ENCODE data around the gene ATP8B4. TPM values are rescaled to one million over a fixed set of nuclear protein-coding genes. Genes with fewer than 3 reads are reported as not detected.

Gene ATP8B4
- total and polyA plus RNA-seq, 4 donors: 1.9 to 19.7 (median 12.4) TPM

- Histone ChIP-seq H3K9ac (ENCODE audit: low read depth in 1 of 2, low read length in 2 of 2) (no peak overlapping the region), H3K27me3 (ENCODE audit: control insufficient read depth in 4 of 4, insufficient read depth in 4 of 4, low read length in 3 of 4) (no peaks in the 10 kb centered on the region), H3K9me3 (ENCODE audit: control insufficient read depth in 4 of 4, low read length in 3 of 4) (no peaks in the 10 kb centered on the region), H3K4me3 (ENCODE audit: low read depth in 1 of 3, low read length in 3 of 3) (no peak overlapping the region), H3K4me1 (ENCODE audit: control insufficient read depth in 4 of 4, insufficient read depth in 4 of 4, low read length in 3 of 4) (peaks cover 0 to 4% (median 0%) of the 10 kb centered on the region in 4 donors), H3K27ac (ENCODE audit: low read depth in 1 of 2, low read length in 2 of 2) (no peak overlapping the region), H3K36me3 (ENCODE audit: control insufficient read depth in 4 of 4, insufficient read depth in 3 of 4, low read depth in 1 of 4, low read length in 3 of 4) (no peaks in the 10 kb centered on the region)
- no peak for DNase-seq (ENCODE audit: low spot score)
- WGBS: 66% methylated on average over 1 of the region's 1 CpG
- TF ChIP-seq HNF4A (conservative IDR thresholded peaks at IDR 0.05): no peak
- no peak for TF ChIP-seq SP1 (IDR thresholded peaks at IDR 0.05)
Observed at GRCh38 chr15:50055332-50055731, 63.7 kb downstream of the ATP8B4 start.

DNA sequence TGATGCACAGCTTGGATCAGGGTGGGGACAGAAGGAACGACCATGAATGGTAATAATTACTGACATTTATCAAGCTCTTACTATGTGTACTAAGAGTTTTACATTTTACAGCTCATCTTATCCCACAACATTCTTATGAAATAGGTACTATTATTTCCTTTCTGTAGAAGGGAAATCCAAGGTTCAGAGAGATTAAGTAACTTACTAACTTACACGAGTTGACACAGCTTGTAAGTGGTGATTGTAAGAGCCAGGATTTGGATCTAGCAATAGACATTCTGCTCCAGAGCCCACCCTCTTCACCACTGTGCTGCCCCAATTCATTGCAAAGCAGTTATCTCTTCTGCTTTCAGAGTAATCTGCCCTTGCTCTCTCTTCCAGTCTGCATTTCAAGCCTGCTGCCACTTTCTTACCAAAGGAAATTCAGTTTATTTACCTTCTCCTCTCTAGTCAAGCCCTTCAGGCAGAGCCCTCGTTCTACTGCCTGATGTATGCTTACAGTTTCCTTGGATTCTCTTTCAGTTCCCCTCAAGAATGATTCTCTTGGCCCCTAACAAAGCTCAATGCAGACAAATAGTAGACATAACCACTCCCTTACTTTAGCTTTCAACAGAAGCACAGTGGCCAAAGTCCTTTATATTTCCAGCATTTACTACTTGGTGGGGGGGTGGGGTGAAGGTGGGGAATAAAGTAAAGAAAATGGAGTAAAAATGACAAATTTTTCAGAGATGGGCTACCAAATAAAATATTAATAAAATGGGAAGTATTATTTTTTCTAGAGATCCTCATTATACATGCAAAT, 65.8 kb downstream of the ATP8B4 start:
- no peaks in the 10 kb centered on the region for H3K9me3 ChIP-seq (ENCODE audit: control insufficient read depth in 4 of 4, low read length in 3 of 4)
- no peaks in the 10 kb centered on the region for H3K36me3 ChIP-seq (ENCODE audit: control insufficient read depth in 4 of 4, insufficient read depth in 3 of 4, low read depth in 1 of 4, low read length in 3 of 4)
- H3K4me3 ChIP-seq (ENCODE audit: low read depth in 1 of 3, low read length in 3 of 3): no peak overlapping the region
- TF ChIP-seq SP1 (IDR thresholded peaks at IDR 0.05) (no peak), CTCF (IDR thresholded peaks at IDR 0.05; ENCODE audit: low read depth, low read length, missing input control) (no peak), HNF4A (conservative IDR thresholded peaks at IDR 0.05) (peak in 1 of 2 donors; percentile 26)
- H3K4me1 ChIP-seq (ENCODE audit: control insufficient read depth in 4 of 4, insufficient read depth in 4 of 4, low read length in 3 of 4): no peaks in the 10 kb centered on the region
- no peak overlapping the region for H3K9ac ChIP-seq (ENCODE audit: low read depth in 1 of 2, low read length in 2 of 2)
- no peak for DNase-seq (ENCODE audit: low spot score)
- H3K27me3 ChIP-seq (ENCODE audit: control insufficient read depth in 4 of 4, insufficient read depth in 4 of 4, low read length in 3 of 4): no peaks in the 10 kb centered on the region
- 59% methylated on average over 3 of the region's 3 CpGs for WGBS
- H3K27ac ChIP-seq (ENCODE audit: low read depth in 1 of 2, low read length in 2 of 2): no peak overlapping the region

GRCh38 chr15:50051811-50052419, 67.1 kb downstream of the ATP8B4 start:
- WGBS: 39% methylated on average over 3 of the region's 3 CpGs
- Histone ChIP-seq H3K36me3 (ENCODE audit: control insufficient read depth in 4 of 4, insufficient read depth in 3 of 4, low read depth in 1 of 4, low read length in 3 of 4) (no peaks in the 10 kb centered on the region), H3K9me3 (ENCODE audit: control insufficient read depth in 4 of 4, low read length in 3 of 4) (no peaks in the 10 kb centered on the region), H3K4me1 (ENCODE audit: control insufficient read depth in 4 of 4, insufficient read depth in 4 of 4, low read length in 3 of 4) (no peaks in the 10 kb centered on the region), H3K4me3 (ENCODE audit: low read depth in 1 of 3, low read length in 3 of 3) (no peak overlapping the region), H3K9ac (ENCODE audit: low read depth in 1 of 2, low read length in 2 of 2) (no peak overlapping the region), H3K27me3 (ENCODE audit: control insufficient read depth in 4 of 4, insufficient read depth in 4 of 4, low read length in 3 of 4) (no peaks in the 10 kb centered on the region), H3K27ac (ENCODE audit: low read depth in 1 of 2, low read length in 2 of 2) (no peak overlapping the region)
- TF ChIP-seq ZBTB33 (IDR thresholded peaks at IDR 0.05): no peak
- TF ChIP-seq ATF3 (IDR thresholded peaks at IDR 0.05): peak; percentile 61
- no peak for TF ChIP-seq JUND (IDR thresholded peaks at IDR 0.05)
- no peak for TF ChIP-seq YY1 (IDR thresholded peaks at IDR 0.05)
- no peak for TF ChIP-seq SP1 (IDR thresholded peaks at IDR 0.05)
- TF ChIP-seq FOXA1 (IDR thresholded peaks at IDR 0.05): no peak
- no peak for TF ChIP-seq GABPA (IDR thresholded peaks at IDR 0.05 in 1 of 2, conservative IDR thresholded peaks at IDR 0.05 in 1 of 2)
- peak; percentile 88 to 90 for TF ChIP-seq RAD21 (IDR thresholded peaks at IDR 0.05)
- no peak for TF ChIP-seq NR2F2 (IDR thresholded peaks at IDR 0.05)
- peak; percentile 62 for TF ChIP-seq CTCF (IDR thresholded peaks at IDR 0.05; ENCODE audit: low read depth, low read length, missing input control)
- no peak for TF ChIP-seq EGR1 (IDR thresholded peaks at IDR 0.05; ENCODE audit: low read depth in 2 of 2)
- no peak for TF ChIP-seq HNF4G (IDR thresholded peaks at IDR 0.05)
- TF ChIP-seq FOXA2 (IDR thresholded peaks at IDR 0.05): no peak
- TF ChIP-seq HNF4A (conservative IDR thresholded peaks at IDR 0.05): peak in 1 of 2 donors; percentile 19
- no peak for DNase-seq (ENCODE audit: low spot score)

All from liver (tissue), 9 donors.